HepG2 (cell line): ENCODE measurements around the gene ARL16. TPM values are rescaled to one million over a fixed set of nuclear protein-coding genes. Genes with fewer than 3 reads are reported as not detected.

ENCODE experiments used
- CBX2 ChIP-seq, 2 experiments: fragments of 200-600 bp in 1 of 2; sonication (generic); formaldehyde crosslinking in 1 of 2; IDR thresholded peaks; 2 replicates each; pipeline versions ENCODE4 v1.7.0 to v1.8.1; 2018 to 2022; ENCODE audit warnings: low read depth in 2 of 2, low read length in 1 of 2, mild to moderate bottlenecking in 1 of 2, missing genetic modification reagents in 1 of 2
- HDAC6 ChIP-seq: fragments of 200-600 bp; sonication (generic); IDR thresholded peaks from 2 replicates; pipeline ENCODE4 v1.7.0; 2017; ENCODE audit warnings: mild to moderate bottlenecking, antibody characterized with exemption, low read length, low read depth
- MAZ ChIP-seq, 2 experiments: sonication (generic) in 1 of 2; formaldehyde crosslinking in 1 of 2; IDR thresholded peaks; 2 replicates each; pipeline versions ENCODE4 v1.5.0 to v1.6.1; 2012 to 2020; ENCODE audit warnings: low read depth in 2 of 2, mild to moderate bottlenecking in 2 of 2, borderline replicate concordance in 1 of 2, improper control_type of control experiment in 1 of 2, low read length in 1 of 2, missing genetic modification reagents in 1 of 2, moderate library complexity in 1 of 2
- NPAS2 ChIP-seq: sonication (generic); formaldehyde crosslinking; IDR thresholded peaks from 2 replicates; pipeline ENCODE4 v1.8.0; 2022; ENCODE audit warnings: mild to moderate bottlenecking, missing genetic modification reagents, borderline replicate concordance
- POLR2A ChIP-seq, 2 experiments: IDR thresholded peaks; 2 replicates each; pipeline ENCODE4 v1.6.1; 2011; ENCODE audit warnings: low read depth in 2 of 2, low read length in 2 of 2, mild to moderate bottlenecking in 1 of 2, moderate library complexity in 1 of 2; ENCODE audit not compliant: insufficient read depth in 1 of 2
- SALL1 ChIP-seq: sonication (generic); formaldehyde crosslinking; IDR thresholded peaks from 2 replicates; pipeline ENCODE4 v1.8.0; 2022; ENCODE audit warnings: mild to moderate bottlenecking, missing genetic modification reagents
- TRIM22 ChIP-seq: fragments of 450-650 bp; IDR thresholded peaks from 2 replicates; pipeline ENCODE4 v1.6.1; 2017
- ZNF3 ChIP-seq: IDR thresholded peaks from 2 replicates; pipeline ENCODE4 v1.7.0; 2017; ENCODE audit warnings: inconsistent platforms
- ZNF407 ChIP-seq: sonication (generic); formaldehyde crosslinking; IDR thresholded peaks from one replicate; pipeline ENCODE4 v1.5.1; 2020; ENCODE audit warnings: mild to moderate bottlenecking, missing genetic modification reagents; ENCODE audit errors: not compliant biosample characterization
- ZNF484 ChIP-seq: sonication (generic); formaldehyde crosslinking; IDR thresholded peaks from 2 replicates; pipeline ENCODE4 v1.5.1; 2020; ENCODE audit warnings: mild to moderate bottlenecking, low read depth, missing genetic modification reagents, borderline replicate concordance
- ZNF512B ChIP-seq: sonication (generic); formaldehyde crosslinking; IDR thresholded peaks from 2 replicates; pipeline ENCODE4 v1.5.1; 2020; ENCODE audit warnings: missing genetic modification reagents, mild to moderate bottlenecking, borderline replicate concordance
- ZNF546 ChIP-seq: sonication (generic); formaldehyde crosslinking; conservative IDR thresholded peaks from 2 replicates; pipeline ENCODE4 v1.8.1; 2023; ENCODE audit warnings: mild to moderate bottlenecking, missing genetic modification reagents
- ZNF547 ChIP-seq: sonication (generic); formaldehyde crosslinking; IDR thresholded peaks from 2 replicates; pipeline ENCODE4 v1.5.1; 2020; ENCODE audit warnings: mild to moderate bottlenecking, missing genetic modification reagents
- ZNF670 ChIP-seq: sonication (generic); formaldehyde crosslinking; IDR thresholded peaks from 2 replicates; pipeline ENCODE4 v1.8.0; 2022; ENCODE audit warnings: mild to moderate bottlenecking, missing genetic modification reagents, borderline replicate concordance
- ZNF775 ChIP-seq: sonication (generic); formaldehyde crosslinking; IDR thresholded peaks from 2 replicates; pipeline ENCODE4 v1.4.0; 2020; ENCODE audit warnings: missing genetic modification reagents, mild to moderate bottlenecking, moderate library complexity, borderline replicate concordance
- polyA plus RNA-seq, 8 experiments: library from polyadenylated mRNA; depleted of rRNA in 3 of 8; stranded (reverse) in 7 of 8; unstranded in 1 of 8; fragments of >200 nt; fragmentation: Illumina TruSeq in 4 of 8; extraction: Trizol in 4 of 8; gene quantifications; 2 replicates each; pipeline versions ENCODE4 v1.2.1 to v1.2.3, GENCODE V29; 2011 to 2016; ENCODE audit warnings: low read depth in 4 of 8, missing spikeins in 1 of 8, mixed read lengths in 1 of 8; ENCODE audit not compliant: insufficient read depth in 1 of 8
- total RNA-seq, 5 experiments: library from RNA; depleted of rRNA; stranded (reverse); fragments of >200 nt; fragmentation: Illumina TruSeq; extraction: Trizol; gene quantifications; 2 replicates each; pipeline ENCODE4 v1.2.3, GENCODE V29; 2016; ENCODE audit warnings: low read depth in 1 of 5

Gene ARL16
- total and polyA plus RNA-seq, 2 of the 13 experiments (the other 11 are each of a cell fraction or from before 2014, with no cell fraction given) = 20.8 to 30.8 TPM

GRCh38 chr17:81655378-81656117 is 28.0 kb downstream of the ARL16 start (continued):
- no peak for TF ChIP-seq ZNF512B
- TF ChIP-seq NPAS2 (CRISPR knock-in tag) = no peak
- TF ChIP-seq MAZ (IDR thresholded peaks at IDR 0.05; ENCODE audit: borderline replicate concordance, low read depth, low read length) = no peak; the same call in 1 of the 2 replicates
- no peak for TF ChIP-seq MAZ (CRISPR knock-in tag; IDR thresholded peaks at IDR 0.05; ENCODE audit: low read depth)
- no peak for TF ChIP-seq POLR2A (IDR thresholded peaks at IDR 0.05; ENCODE audit: insufficient read depth in 1 of 2, low read depth in 2 of 2, low read length in 2 of 2)
- TF ChIP-seq ZNF670 (CRISPR knock-in tag) = no peak
- no peak for TF ChIP-seq ZNF3 (CRISPR knock-in tag)
- TF ChIP-seq TRIM22 = no peak
- TF ChIP-seq ZNF484 = no peak
- TF ChIP-seq CBX2 (IDR thresholded peaks at IDR 0.05; ENCODE audit: low read depth, low read length) = no peak
- TF ChIP-seq CBX2 (CRISPR knock-in tag; IDR thresholded peaks at IDR 0.05; ENCODE audit: low read depth) = no peak
- TF ChIP-seq HDAC6 = no peak
- peak; percentile 86 for TF ChIP-seq SALL1 (CRISPR knock-in tag)
- TF ChIP-seq ZNF547 (CRISPR knock-in tag) = peak; percentile 63; the same call in 1 of the 2 replicates
- 0 out of 2 replicates have a peak, but pooled peaks have one; percentile 43 for TF ChIP-seq ZNF546
- TF ChIP-seq ZNF775 (CRISPR knock-in tag) = no peak
- no peak for TF ChIP-seq ZNF407
